ENCODE results near the gene SPDYE11. TPM values are rescaled to one million over a fixed set of nuclear protein-coding genes. Genes with fewer than 3 reads are reported as not detected.
"Not testable (repeated sequence)": the region's sequence is repeated elsewhere in the genome, so short reads cannot be mapped to it uniquely, and the experiment has no call there.

SPDYE11 gene
- total and polyA plus RNA-seq, 2 of the 8 experiments (the other 6 are each of a cell fraction or from before 2014, with no cell fraction given), result not detected

DNA sequence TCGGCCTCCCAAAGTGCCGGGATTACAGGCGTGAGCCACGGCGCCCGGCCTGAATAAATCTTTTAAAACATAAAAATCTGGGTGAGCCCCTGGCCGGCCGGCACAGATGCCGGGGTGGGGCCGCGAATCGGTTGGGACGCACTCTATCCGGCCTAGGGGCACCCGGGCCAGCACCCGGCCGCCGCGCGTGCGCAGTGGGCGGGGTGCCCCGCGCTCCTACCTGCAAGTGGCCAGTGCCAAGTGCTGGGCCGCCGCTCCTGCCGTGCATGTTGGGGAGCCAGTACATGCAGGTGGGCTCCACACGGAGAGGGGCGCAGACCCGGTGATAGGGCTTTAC lies 52.4 kb downstream of the SPDYE11 start:
- H4K20me1 ChIP-seq (replicated peaks in 1 of 2; ENCODE audit: control insufficient read depth in 1 of 2, insufficient read depth in 2 of 2, low read length in 2 of 2); H3K27ac ChIP-seq (ENCODE audit: low read depth, low read length); H3K56ac ChIP-seq (replicated peaks; ENCODE audit: insufficient read length, low read depth, low read length); H3K79me2 ChIP-seq (ENCODE audit: control insufficient read depth in 1 of 2, insufficient read depth in 2 of 2, low read length in 2 of 2); H2BK120ac ChIP-seq (replicated peaks; ENCODE audit: low read depth, low read length); H4K8ac ChIP-seq (ENCODE audit: extremely low read depth, insufficient read depth, low read length); POLR2A ChIA-PET (ENCODE audit: partially characterized antibody); H3K36me3 ChIP-seq (ENCODE audit: control insufficient read depth in 2 of 4, insufficient read depth in 4 of 4, low read length in 3 of 4); H4K5ac ChIP-seq (ENCODE audit: insufficient read length, low read depth, low read length); H2BK20ac ChIP-seq (ENCODE audit: low read length); H3K27me3 ChIP-seq (replicated peaks in 1 of 4; ENCODE audit: control insufficient read depth in 3 of 4, extremely low read depth in 1 of 4, insufficient read depth in 3 of 4, low read length in 3 of 4); H3K18ac ChIP-seq (ENCODE audit: extremely low read depth, low read length); H2AK5ac ChIP-seq (ENCODE audit: low read depth, low read length); H3K79me1 ChIP-seq (ENCODE audit: low read depth, low read length); H3K23ac ChIP-seq (ENCODE audit: insufficient read length); H4K91ac ChIP-seq (replicated peaks; ENCODE audit: insufficient read length, low read length); H3K4me1 ChIP-seq (replicated peaks in 1 of 4; ENCODE audit: control insufficient read depth in 3 of 4, insufficient read depth in 4 of 4, low read length in 3 of 4); H2BK12ac ChIP-seq (ENCODE audit: low read depth, low read length); H2BK15ac ChIP-seq (ENCODE audit: low read length); H3K14ac ChIP-seq (ENCODE audit: insufficient read length); CTCF ChIA-PET (ENCODE audit: partially characterized antibody); H2BK5ac ChIP-seq (ENCODE audit: low read depth, low read length); FAIRE-seq; H2AFZ ChIP-seq (ENCODE audit: low read length); H3K23me2 ChIP-seq (ENCODE audit: low read depth, low read length); H3K4ac ChIP-seq (replicated peaks; ENCODE audit: insufficient read length, low read depth, low read length); H3K9me3 ChIP-seq (ENCODE audit: insufficient read depth in 2 of 2, low read depth in 1 of 2, low read length in 1 of 2); H3K9ac ChIP-seq (replicated peaks in 1 of 4; ENCODE audit: extremely low read depth in 1 of 4, low read depth in 3 of 4, low read length in 3 of 4): not testable (repeated sequence)
- Histone ChIP-seq H3K4me2 (ENCODE audit: insufficient read depth in 1 of 2, low read depth in 2 of 2, low read length in 2 of 2) (peak overlapping the region in 1 of 2 experiments; percentile 28; a peak in 1 of 4 replicates), H3K4me3 (ENCODE audit: extremely low read depth in 1 of 4, insufficient read depth in 2 of 4, low read depth in 3 of 4, low read length in 4 of 4) (peak overlapping the region; percentile 26 to 66 (median 43); a peak in 6 of 8 replicates)
- DNase-seq (ENCODE audit: low read depth in 1 of 2, low spot score in 2 of 2), result peak in 1 of 2 experiments; percentile 81
- 0% methylated on average over 14 of the region's 30 CpGs; no CpG with 5 or more reads in 1 of the 2 experiments for WGBS, 2 experiments (ENCODE audit: extremely low coverage in 1 of 2, insufficient coverage in 1 of 2, insufficient read length in 1 of 2, insufficient replicate concordance in 2 of 2, low coverage in 1 of 2, low lambda C conversion rate in 2 of 2, missing lambda C conversion rate in 1 of 2)
- TF ChIP-seq PHF8 (conservative IDR thresholded peaks at IDR 0.05; ENCODE audit: low read depth, low read length), result 0 out of 2 replicates have a peak, but pooled peaks have one; percentile 29
- TF ChIP-seq NRF1 (IDR thresholded peaks at IDR 0.05; ENCODE audit: low read depth, low read length), result peak; percentile 22; the same call in 1 of the 2 replicates
